Activated naive CD4-positive, alpha-beta T cell (primary cell): ENCODE measurements around the gene SLC52A1.
A peak's percentile ranks its signal among the peaks of the same experiment; 100 is the strongest.

ENCODE experiments used
- DNase-seq, 4 experiments: peaks; one replicate each; lab custom pipeline; 2025; lab: John Stamatoyannopoulos, UW

Gene SLC52A1

DNA sequence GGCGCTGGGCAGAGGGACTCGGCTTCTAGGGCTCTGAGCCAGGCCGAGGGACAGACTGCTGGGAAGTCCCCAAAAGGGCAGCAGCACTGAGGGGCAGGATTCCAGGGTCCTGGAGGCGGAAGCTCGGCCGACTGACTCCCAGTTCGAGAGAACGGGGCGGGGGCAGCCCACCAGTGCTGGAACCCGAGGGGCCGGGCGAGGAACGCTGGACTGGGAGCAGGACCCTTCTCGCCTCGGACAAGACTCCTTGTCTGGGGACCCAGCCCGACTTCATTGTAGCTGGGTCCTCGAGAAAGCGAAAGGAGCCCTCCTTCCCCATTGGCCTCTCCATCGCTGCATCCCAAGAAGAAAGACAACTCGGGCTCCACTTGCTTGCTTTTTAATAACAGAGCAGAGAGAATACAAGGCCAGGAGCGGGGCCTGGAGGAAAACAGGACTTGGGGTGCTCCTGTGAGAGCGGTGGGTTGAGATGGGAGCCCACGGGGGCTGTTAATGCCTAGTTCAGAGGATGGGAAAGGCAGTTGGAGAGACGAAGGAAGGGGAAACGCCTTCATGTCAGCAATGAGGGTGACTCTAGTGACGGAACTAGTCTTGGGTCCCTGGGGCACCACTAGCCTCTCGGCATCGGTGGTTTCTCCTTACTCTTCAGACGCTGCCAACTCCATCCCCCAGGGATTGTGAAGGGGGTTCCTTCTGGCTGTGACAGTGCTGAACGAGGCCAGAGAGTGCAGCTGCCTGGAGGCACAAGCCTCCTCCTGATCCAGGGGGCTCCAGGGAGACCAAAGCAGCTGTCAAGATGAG, 47.3 kb downstream of the SLC52A1 start:
- DNase-seq: no peak

DNA sequence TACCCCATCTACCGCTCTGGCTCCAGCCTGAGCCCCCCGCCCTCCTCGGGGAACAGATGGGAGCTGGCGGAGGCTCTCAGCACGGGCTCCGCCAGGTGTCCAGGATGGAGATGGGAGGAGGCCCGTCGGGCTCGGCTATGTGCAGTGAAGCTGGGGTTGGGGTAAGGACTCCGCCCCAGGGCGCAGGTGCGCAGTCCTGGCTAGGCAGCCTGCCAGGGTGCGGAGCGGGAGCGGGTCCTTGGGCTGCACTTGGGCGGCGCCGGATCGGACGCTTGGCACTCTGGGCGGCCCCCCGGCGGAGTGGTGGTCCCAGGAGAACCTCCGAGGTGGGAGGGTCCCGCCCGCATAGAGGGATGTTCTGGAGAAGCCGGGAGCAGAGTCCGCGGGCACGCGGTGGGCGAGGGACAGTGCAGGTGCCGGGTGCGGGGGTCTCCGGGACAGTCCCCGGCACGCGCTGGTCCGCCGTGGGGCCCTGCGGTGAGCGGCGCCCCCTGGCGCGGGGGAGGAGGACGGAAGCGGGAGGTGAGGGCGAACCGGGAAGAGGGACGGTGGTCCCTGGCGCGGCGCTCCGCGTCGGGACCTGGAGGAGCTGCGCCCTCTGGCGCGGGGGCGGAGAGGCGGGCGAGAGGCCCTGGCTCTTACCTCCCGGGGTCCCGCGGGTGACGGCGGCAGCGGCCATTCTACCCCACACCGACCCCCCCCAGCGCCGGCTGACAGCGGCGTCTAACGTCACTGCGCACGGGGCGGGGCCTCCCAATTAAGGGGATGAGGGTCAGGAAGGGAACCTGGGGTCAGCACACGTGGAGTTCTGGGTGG, 48.1 kb downstream of the SLC52A1 start, which contains the start of gene CAMTA2:
TSS of gene CAMTA2 (minus strand) at position 725 of the 816 bp plus-strand sequence. CDS start 1,453 bp downstream, outside the sequence.
- peak; percentile 49 to 82 (median 70) for DNase-seq

DNA sequence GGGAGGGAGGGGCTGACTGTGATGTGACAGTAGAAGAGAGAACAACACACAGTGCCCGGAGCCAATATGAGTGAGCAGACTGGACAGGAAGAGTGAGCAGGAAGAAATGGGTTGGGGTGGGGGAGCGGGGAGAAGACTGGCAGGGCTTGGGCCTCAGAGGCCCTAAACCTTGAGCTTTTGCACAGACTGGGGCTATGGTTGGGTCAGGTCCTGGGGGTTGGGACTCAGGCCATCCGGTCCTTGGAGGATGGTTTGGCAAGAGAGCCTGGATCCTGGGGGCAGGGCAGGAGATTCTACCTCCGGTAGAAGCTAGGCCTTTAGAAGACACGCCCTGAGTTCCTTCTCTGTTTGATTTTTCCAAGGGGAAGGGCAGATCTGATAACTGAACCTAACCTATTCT, 48.8 kb downstream of the SLC52A1 start:
- DNase-seq: no peak
